Cerebellar cortex (tissue), 1 donor: Measurements from ENCODE around the gene AOPEP.
"Not testable (repeated sequence)": the region's sequence is repeated elsewhere in the genome, so short reads cannot be mapped to it uniquely, and the experiment has no call there.

Experiments used
- DNase-seq: peaks from one replicate; pipeline ENCODE4 v3.0.0-alpha.2; 2015; ENCODE audit warnings: low spot score

The AOPEP gene

GRCh38 chr9:94818178-94818541, 91.7 kb downstream of the AOPEP start:
- no peak for DNase-seq

GRCh38 chr9:94819161-94819687, 92.7 kb downstream of the AOPEP start:
- DNase-seq, result no peak

DNA sequence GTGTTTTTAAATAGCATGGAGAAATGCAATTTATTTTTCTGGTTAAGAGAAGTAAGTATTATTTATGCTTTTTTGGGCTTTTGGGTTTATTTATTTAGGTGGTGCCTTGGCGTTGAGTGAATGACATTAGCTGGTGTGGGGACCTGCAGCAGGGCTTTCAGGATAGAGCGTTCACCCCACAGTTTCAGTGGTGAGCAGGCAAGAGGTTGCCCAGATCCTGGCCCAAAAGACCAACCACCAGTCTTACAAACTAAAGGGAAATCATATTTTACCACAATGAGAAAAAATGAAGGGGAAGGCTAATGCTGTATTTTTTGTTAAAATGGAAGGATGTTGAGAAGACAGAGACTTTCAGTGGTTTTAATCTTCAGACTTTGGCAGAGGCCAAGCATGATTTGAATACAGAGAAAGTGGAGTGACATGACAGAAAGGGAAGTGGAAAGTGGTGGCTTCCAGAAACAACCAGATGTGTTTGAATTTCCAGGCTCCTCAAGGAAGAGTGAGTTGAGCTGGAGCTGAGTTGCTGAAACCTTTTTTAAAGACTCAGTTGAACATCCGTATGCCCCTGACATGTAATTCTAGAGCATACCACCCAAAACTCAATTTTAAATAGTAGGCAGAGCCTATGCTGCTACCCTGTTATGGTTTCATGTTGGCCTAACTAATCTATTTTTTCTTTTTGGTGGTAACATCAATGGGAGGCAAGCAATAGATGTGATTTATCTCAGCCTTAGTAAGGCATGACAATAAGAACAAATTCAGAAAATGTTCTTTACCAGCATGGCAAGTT, 94.8 kb downstream of the AOPEP start:
- DNase-seq, result no peak

DNA sequence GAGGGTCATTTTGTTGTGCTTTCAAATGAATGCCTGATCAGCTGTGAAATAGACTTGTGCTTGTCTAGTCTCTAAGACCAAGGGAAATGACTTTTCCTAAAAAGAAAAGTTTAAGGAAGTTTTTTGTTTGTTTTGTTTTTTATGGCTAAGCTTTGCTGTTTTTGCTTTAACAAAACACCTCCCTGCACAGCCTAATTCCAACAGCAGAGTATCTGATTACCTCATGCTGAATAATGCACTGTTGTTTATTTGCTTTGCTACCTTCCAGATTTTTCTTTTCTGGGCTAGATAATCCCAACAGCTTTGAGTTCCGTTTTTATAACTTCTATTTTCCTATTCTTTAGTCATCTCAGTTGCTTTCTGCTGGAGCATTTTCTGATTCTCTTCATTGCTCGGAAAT, 95.8 kb downstream of the AOPEP start:
- no peak for DNase-seq

GRCh38 chr9:94823710-94824109, 97.2 kb downstream of the AOPEP start:
- DNase-seq, result no peak

DNA sequence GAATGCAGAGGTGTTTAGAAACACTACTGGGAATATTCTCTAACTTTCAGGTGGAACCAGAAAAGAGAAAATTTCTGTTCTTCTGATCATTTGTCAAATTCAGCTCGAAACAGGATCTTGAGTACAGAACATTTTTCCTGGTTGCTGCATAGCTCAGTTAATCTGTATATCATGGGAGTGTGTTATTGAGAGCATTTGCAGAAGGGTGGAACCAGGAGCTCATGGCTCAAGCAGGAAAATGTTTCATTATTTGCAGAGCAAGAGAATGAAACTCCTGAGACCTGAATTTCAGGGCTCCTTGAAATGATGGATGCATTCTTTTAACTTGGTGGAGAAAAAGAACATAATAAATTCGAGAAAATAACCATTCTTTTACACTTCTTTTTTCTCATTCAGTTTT, 97.9 kb downstream of the AOPEP start:
- no peak for DNase-seq

- DNase-seq, result no peak
Measured at GRCh38 chr9:94824913-94825610, 98.6 kb downstream of the AOPEP start.

- DNase-seq, result no peak
Measured at GRCh38 chr9:94825611-94825958, 99.1 kb downstream of the AOPEP start.

DNA sequence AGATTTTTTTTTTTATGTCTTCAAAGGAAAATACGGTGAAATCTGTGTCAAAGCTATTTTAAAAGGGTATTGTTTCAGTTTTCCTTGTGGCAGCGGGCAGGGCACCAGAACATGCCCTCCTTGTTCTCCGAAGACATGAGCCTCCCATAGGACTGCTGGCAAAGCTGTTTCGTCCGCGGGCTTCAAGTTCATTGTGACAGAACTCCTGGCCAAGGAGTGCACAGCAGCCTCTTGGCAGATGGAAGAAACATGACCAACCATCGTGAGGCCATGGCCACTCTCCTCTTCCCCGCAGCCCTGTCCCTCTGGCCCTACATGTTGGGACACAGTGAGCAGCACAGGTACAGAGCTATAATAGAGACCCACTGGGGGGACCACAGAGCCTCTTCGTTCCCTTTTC, 99.5 kb downstream of the AOPEP start:
- DNase-seq, result no peak

- DNase-seq, result no peak
Measured at GRCh38 chr9:94826644-94827410, 100.3 kb downstream of the AOPEP start.

DNA sequence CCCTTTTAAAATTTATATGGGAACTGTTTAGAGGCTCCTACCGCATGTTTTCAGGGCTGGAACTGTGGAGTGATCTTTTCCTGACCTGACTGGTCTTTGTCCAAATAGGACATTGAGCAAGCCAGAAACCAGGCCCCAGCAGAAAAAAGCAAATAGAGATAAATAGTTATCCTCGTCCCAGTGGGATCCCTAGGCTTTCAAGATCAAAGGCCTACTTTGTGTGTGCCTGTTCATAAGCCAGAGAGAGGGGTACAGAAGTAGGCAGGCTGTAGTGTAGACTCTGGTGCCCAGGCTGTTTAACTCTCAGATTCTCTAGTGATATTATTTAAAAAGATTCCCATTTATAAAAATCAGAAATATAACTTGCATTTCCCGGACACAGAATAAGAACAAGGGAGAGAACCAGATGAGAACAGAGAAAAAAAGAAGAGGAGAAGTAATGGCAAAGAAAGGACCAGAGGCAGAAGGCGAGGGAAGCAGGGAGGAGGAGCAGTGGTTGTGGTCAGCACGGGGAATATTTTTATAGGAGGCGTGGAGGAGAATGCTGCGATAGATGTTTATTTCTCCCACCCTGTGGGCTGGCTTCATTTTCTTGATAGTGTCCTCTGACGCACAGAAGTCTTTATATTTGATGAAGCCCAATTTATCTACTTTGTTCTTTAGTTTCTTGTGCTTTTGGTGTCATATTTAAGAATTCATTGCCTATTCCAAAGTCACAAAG, 101.2 kb downstream of the AOPEP start:
- DNase-seq, result peak; percentile 16

- no peak for DNase-seq
Measured at GRCh38 chr9:94829380-94830070, 103.0 kb downstream of the AOPEP start.

GRCh38 chr9:94830071-94830604, 103.6 kb downstream of the AOPEP start:
- not testable (repeated sequence) for DNase-seq

DNA sequence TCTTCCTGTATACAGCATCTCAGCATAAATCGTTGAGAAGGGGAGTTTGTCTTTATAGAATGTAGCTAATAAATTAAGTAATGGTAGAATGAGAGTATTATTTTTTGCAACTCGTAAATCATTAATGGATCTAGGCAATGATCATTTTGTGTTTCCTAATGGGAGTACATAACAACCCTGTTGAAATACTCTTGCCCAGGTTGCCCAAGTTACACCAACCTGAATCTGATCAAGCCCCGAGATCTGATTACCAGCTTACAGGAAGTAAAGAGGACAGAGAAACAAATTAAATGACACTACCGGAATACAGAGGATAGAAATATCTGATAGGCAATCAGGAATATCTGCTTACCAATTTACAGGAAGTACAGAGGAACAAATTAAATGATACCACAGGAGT, 107.3 kb downstream of the AOPEP start:
- no peak for DNase-seq

DNA sequence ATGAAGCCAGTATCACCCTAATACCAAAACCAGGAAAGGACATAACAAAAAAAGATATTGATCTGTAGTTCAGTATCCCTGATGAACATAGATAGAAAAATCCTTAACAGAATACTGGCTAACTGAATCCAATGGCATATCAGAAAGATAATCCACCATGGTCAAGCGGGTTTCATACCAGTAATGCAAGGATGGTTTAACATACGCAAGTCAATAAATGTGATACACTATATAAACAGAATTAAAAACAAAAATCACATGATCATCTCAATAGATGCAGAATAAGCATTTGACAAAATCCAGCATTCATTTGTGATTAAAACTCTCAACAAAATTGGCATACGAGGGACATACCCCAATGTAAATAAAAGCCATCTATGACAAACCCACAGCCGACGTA, 110.9 kb downstream of the AOPEP start:
- no peak for DNase-seq

DNA sequence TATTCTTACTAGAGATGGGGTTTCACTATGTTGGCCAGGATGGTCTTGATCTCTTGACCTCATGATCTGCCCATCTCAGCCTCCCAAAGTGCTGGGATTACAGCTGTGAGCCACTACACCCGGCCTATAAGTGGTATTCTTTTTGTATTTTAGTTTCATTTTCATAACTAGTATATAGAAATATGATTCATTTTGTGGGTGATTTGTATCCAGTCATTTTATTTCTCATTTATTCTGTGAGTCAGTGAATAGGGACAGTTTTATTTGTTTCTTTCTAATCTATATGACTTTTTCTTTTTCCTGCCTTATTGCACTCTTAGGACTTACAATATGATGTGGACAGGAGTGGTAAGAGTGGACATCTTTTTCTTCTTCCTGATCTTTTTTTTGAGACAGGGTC, 112.9 kb downstream of the AOPEP start:
- no peak for DNase-seq

- no peak for DNase-seq
Measured at GRCh38 chr9:94840738-94841137, 114.2 kb downstream of the AOPEP start.

DNA sequence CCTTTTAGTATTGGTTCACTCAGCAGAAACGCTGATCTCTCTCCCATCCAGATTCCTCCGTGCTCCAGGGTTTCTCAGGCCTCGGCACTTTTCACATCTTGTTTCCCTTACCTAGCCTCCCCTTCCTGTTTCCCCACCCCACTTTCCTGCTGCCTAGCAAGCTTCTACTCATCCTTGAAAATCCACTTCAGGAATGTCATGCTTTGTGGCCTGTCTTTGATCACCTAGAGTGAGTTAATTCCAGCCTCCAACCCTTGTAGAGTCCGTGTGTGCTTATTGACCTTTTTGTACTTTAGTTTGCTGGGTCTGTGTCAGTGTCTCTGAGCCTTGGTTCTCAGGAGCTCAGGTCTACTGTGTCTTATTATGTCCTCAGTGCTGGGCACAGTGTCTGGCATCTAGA, 116.6 kb downstream of the AOPEP start:
- DNase-seq, result no peak

GRCh38 chr9:94846739-94847138, 120.2 kb downstream of the AOPEP start:
- no peak for DNase-seq

DNA sequence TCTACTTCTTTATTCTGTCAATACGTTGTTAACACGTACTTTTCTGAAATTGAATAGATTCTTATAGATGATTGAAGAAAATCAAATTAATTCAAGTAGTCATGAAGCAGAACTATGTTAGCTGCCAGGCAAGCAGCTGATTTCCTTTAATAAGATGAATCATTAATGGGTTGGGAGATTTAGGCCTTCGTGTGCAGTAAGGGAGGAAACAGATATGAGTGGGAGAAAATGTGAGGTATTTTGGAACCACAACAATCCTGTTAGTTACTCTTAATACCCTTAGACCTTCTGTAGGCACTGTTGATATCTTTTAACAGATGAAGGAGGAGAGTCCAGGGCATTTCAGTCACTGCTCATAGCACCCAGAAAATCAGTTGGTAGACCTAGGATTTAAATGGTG, 121.0 kb downstream of the AOPEP start:
- no peak for DNase-seq

- not testable (repeated sequence) for DNase-seq
Measured at GRCh38 chr9:94848791-94849190, 122.3 kb downstream of the AOPEP start.
